ENCODE data around the gene ACOX3.
"Not testable (repeated sequence)": the region's sequence is repeated elsewhere in the genome, so short reads cannot be mapped to it uniquely, and the experiment has no call there.

Gene ACOX3

GRCh38 chr4:8440492-8441311 is at the start of gene ACOX3, which contains the start of gene TRMT44:
Gene ACOX3, minus strand, starts transcription at chr4:8440723. Its CDS starts 24,202 bp downstream, at chr4:8416521.
Gene TRMT44, plus strand, starts transcription at chr4:8440777. Its CDS starts 46 bp downstream, at chr4:8440823.
- peak; percentile 90 for DNase-seq (ENCODE audit: low spot score)

- no peak for DNase-seq (ENCODE audit: low spot score)
Observed at GRCh38 chr4:8488791-8489369, 48.4 kb upstream of the ACOX3 start.

DNA sequence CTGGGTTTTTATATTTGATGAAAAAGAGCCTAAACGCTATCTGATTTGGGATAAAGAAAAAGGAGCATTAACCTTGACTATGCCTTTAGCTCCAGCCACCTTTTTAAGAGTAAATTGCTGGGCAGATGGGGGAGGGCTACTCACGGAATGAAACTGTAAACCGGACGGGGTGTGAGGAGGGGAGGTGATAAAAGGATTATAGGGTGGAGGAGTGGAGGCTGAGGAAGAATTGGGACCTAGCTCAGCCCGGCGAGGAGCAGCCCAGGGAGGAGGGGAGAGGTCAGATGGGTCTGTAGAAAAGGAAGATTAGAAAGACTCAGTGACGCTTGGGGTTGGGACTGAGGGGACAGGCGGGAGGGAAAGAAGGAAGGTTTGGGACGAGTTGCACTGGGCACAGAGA is 46.1 kb upstream of the ACOX3 start:
- DNase-seq (ENCODE audit: low spot score), result not testable (repeated sequence)

- no peak for DNase-seq (ENCODE audit: low spot score)
Observed at GRCh38 chr4:8480221-8480620, 39.7 kb upstream of the ACOX3 start.

DNA sequence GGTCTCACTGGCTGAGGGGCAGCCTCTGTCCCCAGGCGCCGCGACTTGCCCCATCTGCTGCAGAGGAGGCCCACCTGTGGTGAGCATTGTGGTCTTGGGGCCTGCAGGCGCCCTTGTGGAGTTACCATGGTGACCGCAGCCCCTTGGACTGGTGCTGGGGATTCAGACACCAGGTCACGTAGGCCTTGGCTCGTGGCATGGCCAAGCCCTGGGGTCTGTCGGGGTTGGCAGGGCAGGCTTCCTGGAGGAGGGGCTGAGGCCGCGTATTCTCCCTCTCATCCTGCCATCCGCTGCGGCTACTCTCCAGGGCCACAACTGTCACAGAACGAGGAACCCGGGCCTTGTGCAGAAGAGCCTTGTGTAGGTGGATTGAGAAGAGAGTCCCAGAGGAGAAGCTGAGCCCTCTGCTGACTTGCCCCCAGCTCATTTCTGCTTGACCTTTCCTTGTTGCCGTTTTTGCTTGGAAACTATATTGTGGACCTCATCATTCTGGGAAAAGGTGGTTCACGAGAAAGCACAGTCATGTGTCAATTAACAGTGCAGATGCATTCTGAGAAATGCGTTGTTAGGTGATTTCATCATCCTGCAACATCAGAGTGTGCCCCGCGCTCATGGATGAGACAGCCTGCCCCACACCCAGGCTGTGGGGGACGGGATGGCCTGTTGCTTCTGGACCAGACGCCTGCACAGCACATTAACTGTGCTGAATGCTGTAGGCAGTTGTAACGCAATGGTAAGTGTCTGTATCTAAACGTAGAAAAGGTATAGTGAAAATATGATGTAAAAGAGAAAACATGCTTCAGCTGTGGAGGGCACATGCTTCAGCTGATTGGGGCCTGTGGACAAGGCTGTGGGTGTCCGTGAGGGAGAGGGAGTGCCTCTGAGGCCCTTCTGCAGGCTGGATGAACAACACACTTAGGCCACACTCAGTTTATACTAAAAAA is 38.5 kb upstream of the ACOX3 start:
- no peak for DNase-seq (ENCODE audit: low spot score)

DNA sequence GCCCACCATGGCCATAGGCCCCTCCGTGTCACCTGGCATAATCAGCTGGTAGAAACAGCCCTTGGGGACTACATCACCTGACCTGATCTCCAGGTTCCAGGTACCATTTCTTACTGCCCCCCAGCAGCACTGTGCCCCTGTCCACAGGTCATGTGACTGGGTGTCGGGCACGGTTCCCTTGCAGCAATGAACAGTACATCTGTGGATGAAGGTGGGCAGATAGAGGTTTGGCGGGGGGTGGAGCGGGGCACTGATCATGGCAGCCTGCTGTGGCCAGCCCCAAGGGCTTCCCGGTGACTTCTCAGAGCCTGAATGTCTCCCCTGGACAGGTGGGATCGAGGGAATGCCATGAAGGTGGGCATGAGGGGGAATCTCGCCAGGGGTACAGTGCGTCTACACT is 37.8 kb upstream of the ACOX3 start:
- DNase-seq (ENCODE audit: low spot score), result no peak

DNA sequence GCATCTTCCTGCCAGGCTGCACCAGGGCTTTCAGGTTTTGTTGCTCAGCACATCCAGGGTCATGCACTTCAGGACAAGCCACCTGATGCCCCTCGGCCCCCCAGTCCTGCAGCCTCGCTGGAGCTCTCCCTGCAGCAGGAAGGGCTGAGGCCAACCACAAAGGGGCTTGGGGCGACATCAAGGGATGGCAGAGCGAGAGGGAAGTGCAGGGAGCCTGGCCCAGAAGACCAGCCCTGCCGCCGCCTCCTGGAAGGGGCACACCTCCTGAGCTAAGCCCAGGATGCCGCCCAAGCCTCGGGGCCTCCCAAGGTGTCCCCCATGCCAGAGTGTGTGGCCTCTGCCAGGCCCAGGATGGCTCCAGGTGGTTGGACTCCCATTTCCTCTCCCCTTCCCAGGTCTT is 37.2 kb upstream of the ACOX3 start:
- DNase-seq (ENCODE audit: low spot score), result no peak

- DNase-seq (ENCODE audit: low spot score), result no peak
Observed at GRCh38 chr4:8477095-8477635, 36.6 kb upstream of the ACOX3 start.

DNA sequence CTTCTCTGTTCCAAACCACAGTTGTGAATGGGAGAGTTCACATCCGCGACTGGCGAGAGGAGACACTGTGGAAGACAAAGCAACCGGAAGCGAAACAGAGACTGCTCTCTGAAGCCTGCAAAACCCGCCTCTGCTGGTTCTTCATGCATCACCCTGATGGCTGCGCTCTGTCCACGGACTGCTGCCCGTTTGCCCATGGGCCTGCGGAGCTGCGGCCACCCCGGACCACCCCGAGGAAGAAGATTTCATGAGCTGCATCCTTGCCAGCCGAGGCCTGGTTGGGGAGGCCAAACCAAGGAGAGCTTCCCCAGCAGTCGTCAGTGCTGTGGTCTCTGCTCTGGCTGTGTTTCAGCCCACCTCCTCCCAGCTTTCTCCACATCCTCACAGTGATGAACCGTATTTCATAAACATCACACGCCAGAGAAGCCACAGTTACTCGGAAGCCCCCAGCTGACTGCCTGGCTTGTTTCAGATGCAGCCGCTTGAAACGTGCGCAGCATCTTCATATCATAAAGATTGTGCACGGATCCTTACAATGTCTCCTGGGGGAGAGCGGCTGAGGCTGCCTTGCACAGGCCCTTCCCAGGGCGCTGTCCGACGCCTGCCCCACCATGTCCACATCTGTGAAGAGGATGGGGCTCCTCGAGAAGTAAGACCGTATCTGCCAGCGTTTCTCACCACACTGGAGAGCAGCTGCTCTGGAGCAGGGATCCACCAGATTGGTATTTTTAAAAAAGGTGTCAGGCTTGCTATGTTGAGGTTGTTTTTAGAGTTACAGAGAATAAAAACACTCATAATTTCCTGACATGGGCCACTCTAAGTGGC is 35.4 kb upstream of the ACOX3 start:
- no peak for DNase-seq (ENCODE audit: low spot score)

DNA sequence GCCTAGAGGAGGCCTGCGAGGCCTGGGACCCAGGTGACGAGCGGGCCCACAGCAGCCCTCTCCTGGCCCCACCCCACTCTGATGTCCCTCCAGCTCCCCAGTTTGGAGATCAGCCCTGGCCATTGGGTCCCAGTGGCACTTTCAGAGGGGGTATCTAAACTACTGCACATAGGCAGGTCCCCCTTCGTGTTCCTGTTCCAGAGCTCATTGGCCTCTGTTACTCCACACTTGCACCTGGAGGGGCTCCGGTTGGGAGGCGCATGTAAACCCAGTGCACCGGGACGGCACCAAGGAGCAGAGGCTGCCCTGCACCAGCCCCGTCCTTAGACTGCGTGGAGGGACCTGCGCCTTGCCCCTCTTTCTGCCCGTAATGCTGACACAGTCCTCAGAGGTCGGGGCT is 34.3 kb upstream of the ACOX3 start:
- DNase-seq (ENCODE audit: low spot score), result no peak

- no peak for DNase-seq (ENCODE audit: low spot score)
Observed at GRCh38 chr4:8473920-8474590, 33.5 kb upstream of the ACOX3 start.

- DNase-seq (ENCODE audit: low spot score), result no peak
Observed at GRCh38 chr4:8473198-8473919, 32.8 kb upstream of the ACOX3 start.

DNA sequence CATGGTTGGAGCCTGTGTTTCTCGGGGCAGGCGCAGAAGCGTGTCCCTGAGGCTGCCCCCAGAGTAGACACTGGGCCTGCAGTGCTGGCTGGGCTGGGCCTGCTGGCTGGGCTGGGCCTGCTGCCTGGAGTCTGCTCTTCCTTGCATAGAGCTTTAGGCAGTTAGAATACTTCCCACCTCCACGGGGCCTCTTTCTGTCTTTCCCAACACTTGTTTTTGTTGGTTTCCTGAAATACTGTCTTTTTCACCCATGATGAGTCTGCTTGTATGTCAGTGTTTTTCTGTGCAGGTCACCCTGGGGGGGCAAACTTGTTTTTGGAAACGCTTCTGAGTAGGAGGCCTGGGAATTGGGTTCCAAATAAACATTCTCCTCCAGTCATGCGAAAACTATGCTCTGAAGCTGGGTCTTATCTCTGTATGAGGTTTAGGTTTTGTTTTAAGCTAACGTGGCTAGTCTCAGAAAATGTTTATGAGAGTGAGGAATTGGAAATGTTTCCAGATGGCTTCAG is 32.2 kb upstream of the ACOX3 start:
- DNase-seq (ENCODE audit: low spot score), result no peak

DNA sequence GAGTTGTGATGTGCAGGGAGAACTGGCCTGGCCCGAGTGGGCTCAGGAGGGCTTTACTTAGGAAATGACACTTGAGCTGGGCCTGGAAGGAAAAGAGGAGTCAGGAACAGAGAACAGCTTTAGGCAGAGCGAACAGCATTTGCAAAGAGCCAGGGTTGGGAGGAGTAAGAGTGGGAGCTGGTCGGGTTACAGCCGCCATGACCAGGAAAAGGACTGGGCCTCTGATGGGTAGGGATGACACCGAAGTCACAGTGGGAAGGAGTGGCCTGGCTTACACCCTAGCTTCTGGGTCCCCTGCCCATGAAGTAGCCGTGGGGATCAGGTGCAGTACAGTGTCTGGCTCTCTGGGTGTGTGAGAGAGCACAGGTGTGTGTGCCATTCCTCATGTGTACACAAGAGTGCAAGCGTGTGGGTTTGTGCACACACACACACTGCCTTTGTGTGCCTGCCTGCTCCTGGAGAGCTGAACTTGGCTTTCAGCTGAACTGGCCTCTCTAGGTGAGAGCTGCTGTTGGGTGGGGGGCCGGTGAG is 31.7 kb upstream of the ACOX3 start:
- DNase-seq (ENCODE audit: low spot score), result no peak

GRCh38 chr4:8471211-8471875 is 30.8 kb upstream of the ACOX3 start:
- no peak for DNase-seq (ENCODE audit: low spot score)

DNA sequence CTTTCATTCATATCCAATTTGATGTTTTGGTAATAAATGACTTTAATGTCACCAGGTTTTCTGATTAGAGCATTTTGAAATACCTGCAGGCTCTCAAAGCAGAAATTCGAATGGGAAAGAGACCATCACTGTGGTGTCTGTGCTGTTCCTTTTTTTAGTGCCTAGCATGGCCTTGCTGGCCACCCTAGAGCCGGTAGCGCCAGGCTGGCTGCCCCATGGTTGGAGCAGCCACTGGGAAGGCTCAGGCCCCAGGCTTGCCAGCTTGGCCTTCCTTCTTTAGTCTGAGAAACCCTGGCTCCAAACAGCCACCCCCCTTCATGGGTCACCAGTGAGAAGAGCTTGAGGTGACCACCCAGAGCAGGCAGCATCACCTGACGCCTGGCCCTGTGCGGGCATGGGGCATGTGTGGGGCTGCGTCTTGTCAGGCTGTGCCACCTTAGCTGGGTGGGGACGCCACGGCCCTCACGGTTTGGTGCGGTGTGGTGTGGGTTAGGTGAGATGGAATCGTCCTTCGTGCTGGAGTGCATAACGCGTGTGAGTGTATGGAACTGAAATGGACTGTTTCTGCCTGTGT is 30.0 kb upstream of the ACOX3 start:
- DNase-seq (ENCODE audit: low spot score), result no peak

GRCh38 chr4:8469550-8469949 is 29.0 kb upstream of the ACOX3 start:
- DNase-seq (ENCODE audit: low spot score), result no peak

GRCh38 chr4:8468746-8469535 is 28.4 kb upstream of the ACOX3 start:
- DNase-seq (ENCODE audit: low spot score), result peak; percentile 56
